NT2/D1 (cell line): Measurements from ENCODE around the gene FBXO11.

Source experiments
- SUZ12 ChIP-seq: IDR thresholded peaks from 2 replicates; pipeline ENCODE4 v1.6.1; 2011; ENCODE audit not compliant: insufficient read length, insufficient read depth; ENCODE audit errors: extremely low read depth
- ZNF274 ChIP-seq: IDR thresholded peaks from 2 replicates; pipeline ENCODE4 v1.6.1; 2011; ENCODE audit warnings: mild to moderate bottlenecking, low read depth, low read length

DNA sequence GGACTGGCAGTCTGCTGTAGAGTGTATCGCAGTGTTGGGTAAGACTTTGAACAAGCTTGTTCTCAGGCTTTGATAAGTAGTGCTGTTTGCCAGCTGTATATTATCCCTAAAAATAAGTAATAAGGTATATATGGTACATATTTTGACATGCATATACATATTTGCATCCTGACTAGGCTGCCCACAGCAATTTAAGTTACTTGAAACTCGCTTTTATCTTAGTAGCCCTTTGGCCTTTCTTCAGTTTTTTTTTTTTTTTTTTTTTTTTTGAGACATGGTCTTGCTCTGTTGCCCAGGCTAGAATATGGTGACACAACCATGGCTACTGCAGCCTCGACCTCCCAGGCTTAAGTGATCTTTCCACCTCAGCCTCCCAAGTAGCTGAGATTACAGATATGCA lies 105.2 kb downstream of the FBXO11 start:
- no peak for TF ChIP-seq ZNF274
- TF ChIP-seq SUZ12: no peak
